ENCODE results near the gene GRID1. TPM values are rescaled to one million over a fixed set of nuclear protein-coding genes. Genes with fewer than 3 reads are reported as not detected.

GRID1 gene
- polyA plus RNA-seq, 1 of the 3 experiments (the other 2 are of a cell fraction), result 0.13 TPM

DNA sequence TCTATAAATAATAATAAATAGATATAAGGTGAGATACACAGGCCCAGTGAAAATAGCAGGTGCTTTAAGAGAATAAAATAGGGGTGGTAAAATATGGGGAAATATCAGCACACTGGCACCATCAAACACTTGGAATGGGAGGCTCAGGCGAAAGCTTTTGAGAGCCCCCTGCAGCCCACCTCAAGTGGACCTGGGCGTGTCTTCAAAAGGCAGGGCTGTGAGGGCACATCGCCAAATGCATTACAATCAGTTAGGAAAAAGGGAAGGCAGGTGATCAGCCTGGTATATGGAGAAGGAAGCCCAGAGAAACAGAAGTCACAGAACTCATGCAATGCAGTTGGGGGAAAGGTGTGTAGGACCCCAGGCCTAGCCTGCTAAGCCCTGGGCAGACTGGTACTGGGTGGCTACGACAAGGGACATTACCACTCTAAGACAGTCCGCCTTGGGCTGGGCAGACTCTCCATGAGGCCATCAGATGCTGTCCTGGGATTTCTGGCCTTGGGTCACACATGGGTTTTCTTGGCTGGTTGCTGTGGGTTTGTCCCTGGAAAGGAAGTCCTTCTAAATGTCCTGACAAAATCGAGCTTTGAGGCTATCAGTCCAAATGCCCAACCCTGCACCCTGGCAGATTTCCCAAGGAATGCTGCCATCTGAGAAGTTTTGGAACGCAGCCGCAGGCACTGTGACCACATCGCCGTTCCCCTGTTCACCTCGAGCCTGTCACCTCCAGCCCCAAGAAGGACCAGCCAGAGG lies 330.6 kb downstream of the GRID1 start:
- Histone ChIP-seq H3K79me2 (ENCODE audit: insufficient read depth) (no peaks in the 10 kb centered on the region), H3K4me1 (ENCODE audit: control insufficient read depth in 1 of 2, insufficient read depth in 2 of 2, low read depth in 1 of 2, low read length in 1 of 2) (no peaks in the 10 kb centered on the region), H4K20me1 (ENCODE audit: insufficient read depth) (no peaks in the 10 kb centered on the region), H3K9me2 (no peaks in the 10 kb centered on the region), H3K27me3 (ENCODE audit: insufficient read depth) (no peaks in the 10 kb centered on the region), H3K4me3 (ENCODE audit: low read depth in 2 of 2, low read length in 1 of 2) (no peak overlapping the region), H2AFZ (ENCODE audit: low read depth) (no peak overlapping the region), H3K4me2 (no peak overlapping the region), H3K9me3 (no peaks in the 10 kb centered on the region), H3K9ac (no peak overlapping the region), H3K36me3 (replicated peaks in 1 of 2; ENCODE audit: control insufficient read depth in 1 of 2, insufficient read depth in 2 of 2, low read length in 1 of 2) (no peaks in the 10 kb centered on the region), H3F3A (replicated peaks; ENCODE audit: insufficient read depth) (no peaks in the 10 kb centered on the region), H3K27ac (ENCODE audit: low read depth in 2 of 2, low read length in 1 of 2) (no peak overlapping the region)
- TF ChIP-seq MEF2A (IDR thresholded peaks at IDR 0.05; ENCODE audit: borderline replicate concordance, low read depth), result no peak
- no peak for TF ChIP-seq RFX5 (IDR thresholded peaks at IDR 0.05; ENCODE audit: low read length)
- WGBS (ENCODE audit: low lambda C conversion rate), result 24% methylated on average over 8 of the region's 11 CpGs
- ChIA-PET CTCF (no interaction called here), POLR2A (no interaction called here)
- DNase-seq, result no peak

DNA sequence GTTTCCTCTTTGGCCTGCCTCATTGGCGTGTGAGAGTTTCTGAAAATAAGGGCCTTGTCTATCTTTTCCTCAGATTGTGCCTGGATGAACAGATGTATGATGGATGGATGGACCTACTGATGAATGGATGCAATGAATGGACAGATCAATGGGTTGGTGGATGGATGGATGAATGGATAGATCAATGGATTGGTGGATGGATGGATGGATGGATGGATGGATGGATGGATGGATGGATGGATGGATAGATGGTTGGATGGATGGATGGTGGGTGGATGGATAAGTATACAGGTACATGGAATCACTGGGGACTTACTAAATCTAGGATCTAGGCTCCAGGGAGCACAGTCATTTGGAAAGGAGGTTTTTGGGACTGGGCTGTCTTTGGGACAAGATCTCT lies 331.9 kb downstream of the GRID1 start:
- Histone ChIP-seq H3K9ac (no peak overlapping the region), H3K4me3 (ENCODE audit: low read depth in 2 of 2, low read length in 1 of 2) (no peak overlapping the region), H3K27ac (ENCODE audit: low read depth in 2 of 2, low read length in 1 of 2) (no peak overlapping the region), H3K4me1 (ENCODE audit: control insufficient read depth in 1 of 2, insufficient read depth in 2 of 2, low read depth in 1 of 2, low read length in 1 of 2) (no peaks in the 10 kb centered on the region), H3K36me3 (replicated peaks in 1 of 2; ENCODE audit: control insufficient read depth in 1 of 2, insufficient read depth in 2 of 2, low read length in 1 of 2) (no peaks in the 10 kb centered on the region), H3K9me3 (no peaks in the 10 kb centered on the region), H3K79me2 (ENCODE audit: insufficient read depth) (no peaks in the 10 kb centered on the region), H3K4me2 (no peak overlapping the region), H2AFZ (ENCODE audit: low read depth) (no peak overlapping the region), H3K9me2 (no peaks in the 10 kb centered on the region), H3F3A (replicated peaks; ENCODE audit: insufficient read depth) (no peaks in the 10 kb centered on the region), H4K20me1 (ENCODE audit: insufficient read depth) (no peaks in the 10 kb centered on the region), H3K27me3 (ENCODE audit: insufficient read depth) (no peaks in the 10 kb centered on the region)
- TF ChIP-seq JUND (IDR thresholded peaks at IDR 0.05), result no peak
- TF ChIP-seq, protein P1, sequence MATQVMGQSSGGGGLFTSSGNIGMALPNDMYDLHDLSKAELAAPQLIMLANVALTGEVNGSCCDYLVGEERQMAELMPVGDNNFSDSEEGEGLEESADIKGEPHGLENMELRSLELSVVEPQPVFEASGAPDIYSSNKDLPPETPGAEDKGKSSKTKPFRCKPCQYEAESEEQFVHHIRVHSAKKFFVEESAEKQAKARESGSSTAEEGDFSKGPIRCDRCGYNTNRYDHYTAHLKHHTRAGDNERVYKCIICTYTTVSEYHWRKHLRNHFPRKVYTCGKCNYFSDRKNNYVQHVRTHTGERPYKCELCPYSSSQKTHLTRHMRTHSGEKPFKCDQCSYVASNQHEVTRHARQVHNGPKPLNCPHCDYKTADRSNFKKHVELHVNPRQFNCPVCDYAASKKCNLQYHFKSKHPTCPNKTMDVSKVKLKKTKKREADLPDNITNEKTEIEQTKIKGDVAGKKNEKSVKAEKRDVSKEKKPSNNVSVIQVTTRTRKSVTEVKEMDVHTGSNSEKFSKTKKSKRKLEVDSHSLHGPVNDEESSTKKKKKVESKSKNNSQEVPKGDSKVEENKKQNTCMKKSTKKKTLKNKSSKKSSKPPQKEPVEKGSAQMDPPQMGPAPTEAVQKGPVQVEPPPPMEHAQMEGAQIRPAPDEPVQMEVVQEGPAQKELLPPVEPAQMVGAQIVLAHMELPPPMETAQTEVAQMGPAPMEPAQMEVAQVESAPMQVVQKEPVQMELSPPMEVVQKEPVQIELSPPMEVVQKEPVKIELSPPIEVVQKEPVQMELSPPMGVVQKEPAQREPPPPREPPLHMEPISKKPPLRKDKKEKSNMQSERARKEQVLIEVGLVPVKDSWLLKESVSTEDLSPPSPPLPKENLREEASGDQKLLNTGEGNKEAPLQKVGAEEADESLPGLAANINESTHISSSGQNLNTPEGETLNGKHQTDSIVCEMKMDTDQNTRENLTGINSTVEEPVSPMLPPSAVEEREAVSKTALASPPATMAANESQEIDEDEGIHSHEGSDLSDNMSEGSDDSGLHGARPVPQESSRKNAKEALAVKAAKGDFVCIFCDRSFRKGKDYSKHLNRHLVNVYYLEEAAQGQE (IDR thresholded peaks at IDR 0.05; ENCODE audit: low read depth, low read length), result no peak
- no peak for TF ChIP-seq GATA2 (CRISPR knock-in tag; IDR thresholded peaks at IDR 0.05)
- TF ChIP-seq SIN3A (IDR thresholded peaks at IDR 0.05; ENCODE audit: borderline replicate concordance, low read depth, low read length), result no peak
- TF ChIP-seq YY1 (IDR thresholded peaks at IDR 0.05; ENCODE audit: low read depth), result no peak
- TF ChIP-seq FOSL2 (IDR thresholded peaks at IDR 0.05; ENCODE audit: borderline replicate concordance, low read depth), result no peak
- TF ChIP-seq NRF1 (IDR thresholded peaks at IDR 0.05; ENCODE audit: low read depth, low read length), result no peak
- TF ChIP-seq RAD21 (IDR thresholded peaks at IDR 0.05; ENCODE audit: low read length), result no peak
- TF ChIP-seq MXI1 (IDR thresholded peaks at IDR 0.05; ENCODE audit: low read depth, low read length), result no peak
- TF ChIP-seq RFX5 (IDR thresholded peaks at IDR 0.05; ENCODE audit: low read length), result no peak
- TF ChIP-seq FOXM1 (IDR thresholded peaks at IDR 0.05; ENCODE audit: low read depth), result no peak
- no peak for TF ChIP-seq CHD2 (IDR thresholded peaks at IDR 0.05; ENCODE audit: low read length, partially characterized antibody)
- no peak for TF ChIP-seq GABPA (IDR thresholded peaks at IDR 0.05; ENCODE audit: low read depth)
- TF ChIP-seq, protein P2, sequence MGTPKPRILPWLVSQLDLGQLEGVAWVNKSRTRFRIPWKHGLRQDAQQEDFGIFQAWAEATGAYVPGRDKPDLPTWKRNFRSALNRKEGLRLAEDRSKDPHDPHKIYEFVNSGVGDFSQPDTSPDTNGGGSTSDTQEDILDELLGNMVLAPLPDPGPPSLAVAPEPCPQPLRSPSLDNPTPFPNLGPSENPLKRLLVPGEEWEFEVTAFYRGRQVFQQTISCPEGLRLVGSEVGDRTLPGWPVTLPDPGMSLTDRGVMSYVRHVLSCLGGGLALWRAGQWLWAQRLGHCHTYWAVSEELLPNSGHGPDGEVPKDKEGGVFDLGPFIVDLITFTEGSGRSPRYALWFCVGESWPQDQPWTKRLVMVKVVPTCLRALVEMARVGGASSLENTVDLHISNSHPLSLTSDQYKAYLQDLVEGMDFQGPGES (IDR thresholded peaks at IDR 0.05; ENCODE audit: low read depth, low read length), result no peak
- TF ChIP-seq, protein P3, sequence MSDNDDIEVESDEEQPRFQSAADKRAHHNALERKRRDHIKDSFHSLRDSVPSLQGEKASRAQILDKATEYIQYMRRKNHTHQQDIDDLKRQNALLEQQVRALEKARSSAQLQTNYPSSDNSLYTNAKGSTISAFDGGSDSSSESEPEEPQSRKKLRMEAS (IDR thresholded peaks at IDR 0.05; ENCODE audit: low read depth), result no peak
- no peak for TF ChIP-seq SMC3 (IDR thresholded peaks at IDR 0.05; ENCODE audit: low read depth, low read length)
- no peak for TF ChIP-seq NFIC (IDR thresholded peaks at IDR 0.05; ENCODE audit: borderline replicate concordance)
- no peak for TF ChIP-seq RXRA (IDR thresholded peaks at IDR 0.05; ENCODE audit: borderline replicate concordance, low read depth)
- POLR2A ChIA-PET, result no interaction called here
- CTCF ChIA-PET, result no interaction called here
- WGBS (ENCODE audit: low lambda C conversion rate), result 6% methylated on average over 1 of the region's 1 CpG
- no peak for DNase-seq
